Measurements from ENCODE around the gene ADGRF3. TPM values are rescaled to one million over a fixed set of nuclear protein-coding genes. Genes with fewer than 3 reads are reported as not detected.
"Not testable (repeated sequence)": the region's sequence is repeated elsewhere in the genome, so short reads cannot be mapped to it uniquely, and the experiment has no call there.

ADGRF3 gene
- total RNA-seq, 3 donors from 2014 or later, result 1.9 to 2.8 (median 2.0) TPM

- ATAC-seq (no peak), DNase-seq (no peak)
- Mint-ChIP-seq H3K27me3 (ENCODE audit: low read depth) (no peaks in the 10 kb centered on the region), H3K4me1 (ENCODE audit: low read depth) (peaks cover 5% of the 10 kb centered on the region), H3K4me3 (no peak overlapping the region), H3K36me3 (ENCODE audit: insufficient read depth) (no peaks in the 10 kb centered on the region), H3K9me3 (no peaks in the 10 kb centered on the region)
Measured at GRCh38 chr2:26337298-26337697, 9.3 kb downstream of the ADGRF3 start.

- H3K27me3 Mint-ChIP-seq (ENCODE audit: low read depth), result no peaks in the 10 kb centered on the region
- DNase-seq (no peak), ATAC-seq (peak in 1 of 2 donors; percentile 35)
- peaks cover 5% of the 10 kb centered on the region for H3K4me1 Mint-ChIP-seq (ENCODE audit: low read depth)
- no peaks in the 10 kb centered on the region for H3K36me3 Mint-ChIP-seq (ENCODE audit: insufficient read depth)
- H3K9me3 Mint-ChIP-seq, result no peaks in the 10 kb centered on the region
- H3K4me3 Mint-ChIP-seq, result no peak overlapping the region
Measured at GRCh38 chr2:26336719-26337118, 9.9 kb downstream of the ADGRF3 start.

- no peaks in the 10 kb centered on the region for H3K36me3 Mint-ChIP-seq (ENCODE audit: insufficient read depth)
- H3K9me3 Mint-ChIP-seq, result no peaks in the 10 kb centered on the region
- DNase-seq, result no peak
- ATAC-seq, result no peak
- H3K27me3 Mint-ChIP-seq (ENCODE audit: low read depth), result no peaks in the 10 kb centered on the region
- H3K4me3 Mint-ChIP-seq, result no peak overlapping the region
- H3K4me1 Mint-ChIP-seq (ENCODE audit: low read depth), result peaks cover 5% of the 10 kb centered on the region
Measured at GRCh38 chr2:26335231-26335630, 11.4 kb downstream of the ADGRF3 start.

- Mint-ChIP-seq H3K4me3 (no peak overlapping the region), H3K36me3 (ENCODE audit: insufficient read depth) (no peaks in the 10 kb centered on the region), H3K9me3 (no peaks in the 10 kb centered on the region), H3K4me1 (ENCODE audit: low read depth) (peaks cover 12% of the 10 kb centered on the region), H3K27me3 (ENCODE audit: low read depth) (no peaks in the 10 kb centered on the region)
- ATAC-seq (no peak), DNase-seq (no peak)
Measured at GRCh38 chr2:26333293-26333692, 13.3 kb downstream of the ADGRF3 start.

- H3K4me1 Mint-ChIP-seq (ENCODE audit: low read depth), result peaks cover 12% of the 10 kb centered on the region
Measured at GRCh38 chr2:26331321-26331720, 15.3 kb downstream of the ADGRF3 start.

GRCh38 chr2:26330604-26331003 lies 16.0 kb downstream of the ADGRF3 start:
- Mint-ChIP-seq H3K4me3 (no peak overlapping the region), H3K9me3 (no peaks in the 10 kb centered on the region), H3K36me3 (ENCODE audit: insufficient read depth) (no peaks in the 10 kb centered on the region), H3K27me3 (ENCODE audit: low read depth) (no peaks in the 10 kb centered on the region), H3K4me1 (ENCODE audit: low read depth) (peaks cover 8% of the 10 kb centered on the region)
- ATAC-seq (no peak), DNase-seq (no peak)

More at GRCh38 chr2:26331321-26331720, 15.3 kb downstream of the ADGRF3 start:
- not testable (repeated sequence) for H3K36me3 Mint-ChIP-seq (ENCODE audit: insufficient read depth); H3K9me3 Mint-ChIP-seq; DNase-seq; H3K27me3 Mint-ChIP-seq (ENCODE audit: low read depth); ATAC-seq; H3K4me3 Mint-ChIP-seq

GRCh38 chr2:26330114-26330549 lies 16.5 kb downstream of the ADGRF3 start:
- peak; percentile 78 for DNase-seq
- no peak overlapping the region for H3K4me3 Mint-ChIP-seq
- H3K9me3 Mint-ChIP-seq, result no peaks in the 10 kb centered on the region
- ATAC-seq, result peak; percentile 98 to 99
- no peaks in the 10 kb centered on the region for H3K36me3 Mint-ChIP-seq (ENCODE audit: insufficient read depth)
- H3K4me1 Mint-ChIP-seq (ENCODE audit: low read depth), result peaks cover 8% of the 10 kb centered on the region
- H3K27me3 Mint-ChIP-seq (ENCODE audit: low read depth), result no peaks in the 10 kb centered on the region

- H3K9me3 Mint-ChIP-seq; H3K4me1 Mint-ChIP-seq (ENCODE audit: low read depth): not testable (repeated sequence)
Measured at GRCh38 chr2:26329083-26329482, 17.5 kb downstream of the ADGRF3 start.

GRCh38 chr2:26327291-26328272 lies 19.0 kb downstream of the ADGRF3 start:
- no peak overlapping the region for H3K4me3 Mint-ChIP-seq
- ATAC-seq (no peak), DNase-seq (no peak)
- no peaks in the 10 kb centered on the region for H3K27me3 Mint-ChIP-seq (ENCODE audit: low read depth)
- peaks cover 8% of the 10 kb centered on the region for H3K4me1 Mint-ChIP-seq (ENCODE audit: low read depth)
- peaks cover 5% of the 10 kb centered on the region for H3K36me3 Mint-ChIP-seq (ENCODE audit: insufficient read depth)
- H3K9me3 Mint-ChIP-seq, result no peaks in the 10 kb centered on the region

More at GRCh38 chr2:26329083-26329482, 17.5 kb downstream of the ADGRF3 start:
- not testable (repeated sequence) for ATAC-seq; H3K4me3 Mint-ChIP-seq; H3K27me3 Mint-ChIP-seq (ENCODE audit: low read depth); DNase-seq; H3K36me3 Mint-ChIP-seq (ENCODE audit: insufficient read depth)

GRCh38 chr2:26326514-26326913 lies 20.1 kb downstream of the ADGRF3 start:
- no peak for DNase-seq
- Mint-ChIP-seq H3K4me3 (no peak overlapping the region), H3K9me3 (no peaks in the 10 kb centered on the region), H3K27me3 (ENCODE audit: low read depth) (no peaks in the 10 kb centered on the region), H3K36me3 (ENCODE audit: insufficient read depth) (peaks cover 5% of the 10 kb centered on the region), H3K4me1 (ENCODE audit: low read depth) (peaks cover 8% of the 10 kb centered on the region)
- no peak for ATAC-seq

GRCh38 chr2:26325851-26326250 lies 20.7 kb downstream of the ADGRF3 start:
- H3K4me3 Mint-ChIP-seq, result no peak overlapping the region
- no peak for ATAC-seq
- peaks cover 5% of the 10 kb centered on the region for H3K36me3 Mint-ChIP-seq (ENCODE audit: insufficient read depth)

GRCh38 chr2:26324903-26325302 lies 21.7 kb downstream of the ADGRF3 start:
- Mint-ChIP-seq H3K36me3 (ENCODE audit: insufficient read depth) (peaks cover 5% of the 10 kb centered on the region), H3K9me3 (no peaks in the 10 kb centered on the region), H3K27me3 (ENCODE audit: low read depth) (no peaks in the 10 kb centered on the region), H3K4me1 (ENCODE audit: low read depth) (peaks cover 3% of the 10 kb centered on the region), H3K4me3 (no peak overlapping the region)
- ATAC-seq, result no peak
- DNase-seq, result no peak

More at GRCh38 chr2:26325851-26326250, 20.7 kb downstream of the ADGRF3 start:
- no peak for DNase-seq
- Mint-ChIP-seq H3K4me1 (ENCODE audit: low read depth) (peaks cover 8% of the 10 kb centered on the region), H3K27me3 (ENCODE audit: low read depth) (no peaks in the 10 kb centered on the region), H3K9me3 (no peaks in the 10 kb centered on the region)

- not testable (repeated sequence) for DNase-seq, H3K4me3 Mint-ChIP-seq, H3K9me3 Mint-ChIP-seq
Measured at GRCh38 chr2:26324479-26324878, 22.1 kb downstream of the ADGRF3 start.

GRCh38 chr2:26318950-26319349 lies 27.6 kb downstream of the ADGRF3 start:
- no peaks in the 10 kb centered on the region for H3K27me3 Mint-ChIP-seq (ENCODE audit: low read depth)
- no peak for DNase-seq
- H3K4me3 Mint-ChIP-seq, result no peak overlapping the region
- H3K9me3 Mint-ChIP-seq, result no peaks in the 10 kb centered on the region
- ATAC-seq, result no peak
- H3K36me3 Mint-ChIP-seq (ENCODE audit: insufficient read depth), result no peaks in the 10 kb centered on the region
- no peaks in the 10 kb centered on the region for H3K4me1 Mint-ChIP-seq (ENCODE audit: low read depth)

More at GRCh38 chr2:26324479-26324878, 22.1 kb downstream of the ADGRF3 start:
- H3K27me3 Mint-ChIP-seq (ENCODE audit: low read depth); H3K4me1 Mint-ChIP-seq (ENCODE audit: low read depth); ATAC-seq; H3K36me3 Mint-ChIP-seq (ENCODE audit: insufficient read depth): not testable (repeated sequence)

Measured in activated T-cell treated with anti-CD3 and anti-CD28 coated beads, Interleukin-2, amount 50 U/mL, for 4 hours (primary cell).